Measurements from ENCODE around the gene PPM1F.
"Not testable (repeated sequence)": the region's sequence is repeated elsewhere in the genome, so short reads cannot be mapped to it uniquely, and the experiment has no call there.

The PPM1F gene

DNA sequence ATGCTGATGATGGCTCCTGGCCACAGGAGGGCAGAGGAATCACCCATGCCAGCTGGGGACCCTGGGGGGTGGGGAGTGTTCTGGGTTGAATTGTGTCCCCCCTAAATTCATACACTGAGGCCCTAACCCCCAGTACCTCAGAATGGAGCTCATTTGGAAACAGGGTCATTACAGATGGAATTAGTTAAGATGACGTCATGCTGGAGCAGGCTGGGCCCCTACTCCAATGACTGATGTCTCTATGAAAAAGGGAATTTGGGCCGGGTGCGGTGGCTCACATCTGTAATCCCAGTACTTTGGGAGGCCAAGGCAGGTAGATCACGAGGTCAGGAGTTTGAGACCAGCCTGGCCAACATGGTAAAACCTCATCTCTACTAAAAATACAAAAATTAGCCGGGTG is 12.7 kb downstream of the PPM1F start:
- DNase-seq, result not testable (repeated sequence)

DNA sequence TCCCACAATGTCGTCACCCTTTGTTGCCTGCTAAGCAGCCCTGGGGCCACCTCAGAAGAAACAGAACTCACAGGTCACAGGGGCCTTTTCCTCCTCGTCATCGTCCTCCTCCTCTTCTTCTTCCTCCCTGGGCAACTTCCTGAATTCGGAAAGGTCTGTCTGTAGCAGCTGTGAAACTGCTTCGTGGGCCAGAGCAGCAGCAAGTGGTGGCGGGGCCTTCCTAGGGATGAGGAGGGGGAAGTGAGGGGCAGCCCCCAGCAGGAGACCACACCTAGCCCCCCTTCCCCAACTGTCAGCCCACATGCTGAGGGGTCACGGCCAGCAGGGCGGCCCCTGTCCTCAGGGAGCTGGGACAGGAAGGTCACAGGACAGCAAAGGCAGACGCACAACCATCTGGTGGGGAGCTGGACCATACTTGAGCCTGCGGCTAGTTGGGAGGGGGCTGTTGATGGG is 13.2 kb downstream of the PPM1F start:
- DNase-seq, result no peak

GRCh38 chr22:21938906-21939305 is 13.7 kb downstream of the PPM1F start:
- no peak for DNase-seq

DNA sequence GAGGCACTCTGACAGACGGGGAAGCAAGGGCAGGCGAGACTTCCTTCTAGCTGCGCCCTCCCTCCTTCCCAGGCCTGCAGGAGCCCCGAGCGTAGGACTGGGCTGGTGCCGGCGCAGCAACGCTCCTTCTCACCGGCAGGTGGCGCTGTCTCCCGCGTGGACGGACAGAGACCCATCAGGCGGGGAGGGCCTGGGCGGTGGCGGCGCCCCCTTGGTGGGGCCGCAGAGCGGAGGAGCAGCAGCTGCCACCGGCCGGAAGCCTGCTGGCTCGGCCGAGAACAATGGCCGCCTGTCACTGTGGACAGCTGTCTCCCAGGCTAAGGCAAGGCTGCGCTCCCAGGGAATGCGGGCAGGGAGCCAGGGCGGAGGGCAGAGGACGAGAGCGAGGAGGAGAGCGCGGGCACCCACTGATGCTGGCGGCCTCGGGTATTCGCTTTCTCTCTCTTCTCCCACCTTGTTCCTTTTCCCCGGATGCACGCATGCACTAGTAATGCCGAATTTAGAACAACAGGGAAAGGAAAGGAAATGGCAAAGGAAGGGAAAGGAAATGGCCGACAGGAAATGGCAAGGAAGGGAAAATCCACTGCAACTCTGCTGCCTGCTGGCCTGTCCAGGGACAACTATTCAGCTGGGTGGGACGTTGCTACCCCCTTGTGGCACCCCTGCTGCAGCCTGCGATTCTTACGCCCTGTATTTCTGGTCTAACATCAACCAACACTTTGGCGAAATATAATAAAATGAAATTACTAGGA is 14.4 kb downstream of the PPM1F start:
- peak; percentile 97 for DNase-seq

- no peak for DNase-seq
These were observed 14.9 kb downstream of the PPM1F start for GRCh38 chr22:21937821-21938070.

DNA sequence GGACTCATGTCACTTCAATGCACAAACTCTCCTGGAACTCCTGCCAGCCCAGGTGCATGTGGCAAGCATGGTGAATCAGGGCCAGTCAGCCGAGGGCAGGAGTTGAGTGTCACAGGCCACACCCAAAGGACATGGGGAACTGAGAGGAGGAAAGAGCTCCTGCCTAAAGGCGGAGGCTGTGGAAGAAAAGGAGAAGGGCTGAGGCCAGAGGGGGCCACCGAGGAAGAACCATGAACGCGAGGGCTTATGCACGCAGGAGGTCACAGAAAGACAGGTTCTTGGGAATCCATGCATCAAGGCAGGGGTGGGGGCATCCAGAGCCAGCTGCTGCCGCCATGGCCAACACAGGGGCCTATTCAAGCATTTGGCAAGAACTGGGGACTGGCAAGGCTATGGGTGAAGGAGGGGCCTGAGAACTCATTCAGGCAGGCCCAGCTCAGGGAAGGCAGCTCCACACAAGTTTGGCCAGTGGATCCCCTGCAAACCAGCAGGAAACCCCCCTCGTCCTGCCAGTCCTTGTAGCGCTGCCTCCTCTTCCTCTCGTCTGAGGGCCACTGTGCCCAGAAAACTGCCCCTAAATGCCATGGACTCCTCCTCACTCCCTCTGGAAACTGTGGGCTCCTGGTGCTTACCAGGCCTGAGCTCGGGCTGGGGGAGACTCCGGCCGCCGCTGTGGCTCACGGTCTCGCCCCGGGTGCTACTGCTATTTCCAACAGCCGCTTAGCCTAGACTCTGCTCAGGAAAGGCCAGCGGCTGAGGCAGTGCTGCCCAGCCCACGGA is 15.4 kb downstream of the PPM1F start:
- DNase-seq, result peak; percentile 72

DNA sequence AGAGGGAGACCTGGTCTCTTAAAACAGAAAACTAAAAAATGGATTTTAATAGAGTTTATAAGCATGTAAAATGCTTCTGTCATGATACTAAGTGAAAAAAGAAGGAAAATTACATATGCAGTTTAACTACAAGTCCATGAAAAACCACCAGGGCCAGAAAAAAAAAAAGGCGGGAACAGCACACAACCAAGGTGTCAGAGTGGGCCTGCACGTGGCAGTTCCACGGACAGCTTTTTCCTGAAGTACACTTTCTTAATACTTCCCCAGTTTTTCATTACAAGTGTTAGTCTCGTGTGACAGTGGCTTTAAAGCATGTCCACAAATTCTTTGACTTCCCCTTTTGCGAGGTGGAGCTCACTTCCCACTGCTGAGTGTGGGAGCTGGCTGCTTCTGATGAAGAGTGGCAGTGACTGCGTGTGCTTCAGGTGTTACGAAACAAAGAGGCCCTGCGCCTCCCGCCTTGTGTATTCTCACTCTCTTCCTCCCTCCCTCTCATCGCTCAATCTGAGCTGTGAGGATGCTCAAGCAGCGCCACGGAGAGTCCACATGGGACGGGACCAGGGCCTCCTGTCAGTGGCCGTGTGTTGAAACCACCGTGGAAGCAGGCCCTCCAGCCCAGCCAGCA is 16.4 kb downstream of the PPM1F start:
- DNase-seq, result peak; percentile 46

GRCh38 chr22:21933910-21934309 is 18.7 kb downstream of the PPM1F start:
- peak; percentile 59 for DNase-seq

DNA sequence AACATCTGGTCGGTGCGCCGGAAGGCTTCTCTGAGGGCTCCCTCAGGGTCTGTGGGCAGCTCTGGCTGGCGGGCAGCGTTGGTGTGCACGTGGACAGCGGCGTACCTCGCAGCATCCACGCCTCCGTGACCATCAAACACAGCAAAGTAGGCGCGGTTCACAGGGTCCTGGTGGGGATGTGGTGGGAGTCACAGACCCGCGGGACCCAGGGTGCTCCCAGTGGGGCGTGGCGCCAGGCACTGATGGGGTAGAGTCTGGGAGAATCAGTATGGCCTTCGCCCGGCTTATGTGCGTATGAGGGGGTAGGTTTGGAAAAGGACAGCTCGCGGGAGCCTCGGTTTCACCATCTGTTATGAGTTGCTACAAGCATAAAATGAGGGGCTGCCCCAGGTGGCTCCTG is 19.2 kb downstream of the PPM1F start:
- DNase-seq, result no peak

GRCh38 chr22:21932347-21932746 is 20.3 kb downstream of the PPM1F start:
- no peak for DNase-seq

GRCh38 chr22:21931056-21931455 is 21.6 kb downstream of the PPM1F start:
- no peak for DNase-seq

DNA sequence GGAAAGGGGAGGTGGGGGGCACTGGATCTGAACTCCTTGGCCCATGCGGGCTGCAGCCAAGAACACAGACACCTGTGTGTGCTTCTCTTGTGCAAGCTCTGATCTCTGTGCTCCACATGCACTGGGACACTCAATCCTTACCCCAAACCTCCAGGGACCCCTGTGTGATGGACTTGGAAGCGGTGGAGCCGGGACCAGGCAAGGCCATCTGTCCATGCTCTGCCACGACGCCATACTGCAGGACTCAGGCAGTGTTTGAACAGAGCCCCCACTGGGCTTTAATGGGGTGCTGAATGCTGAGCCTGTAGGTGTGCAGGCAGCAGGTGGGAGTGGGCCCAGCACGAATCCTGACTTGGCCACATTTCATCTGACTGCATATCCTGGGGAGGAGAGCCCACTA is 23.4 kb downstream of the PPM1F start:
- DNase-seq, result no peak

DNA sequence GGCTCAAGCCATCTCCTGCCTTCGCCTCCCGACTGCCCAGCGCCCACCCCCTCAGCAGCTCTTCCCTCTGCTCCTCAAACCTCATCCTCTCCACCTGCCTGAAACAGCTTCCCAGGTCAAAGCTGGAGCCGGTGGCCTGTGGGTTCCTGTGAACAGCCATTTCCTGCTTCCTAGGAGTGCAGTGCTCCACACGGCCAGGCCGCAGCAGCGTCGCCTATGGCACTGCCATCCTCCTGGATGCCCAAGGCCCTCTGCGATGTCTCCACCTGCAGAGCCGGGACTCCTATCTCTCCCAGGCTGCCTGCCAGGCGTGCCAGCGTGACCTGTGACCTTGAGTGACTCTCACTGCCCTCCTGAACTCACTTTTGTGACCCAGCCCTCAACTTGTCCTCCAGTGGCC is 24.6 kb downstream of the PPM1F start:
- no peak for DNase-seq

DNA sequence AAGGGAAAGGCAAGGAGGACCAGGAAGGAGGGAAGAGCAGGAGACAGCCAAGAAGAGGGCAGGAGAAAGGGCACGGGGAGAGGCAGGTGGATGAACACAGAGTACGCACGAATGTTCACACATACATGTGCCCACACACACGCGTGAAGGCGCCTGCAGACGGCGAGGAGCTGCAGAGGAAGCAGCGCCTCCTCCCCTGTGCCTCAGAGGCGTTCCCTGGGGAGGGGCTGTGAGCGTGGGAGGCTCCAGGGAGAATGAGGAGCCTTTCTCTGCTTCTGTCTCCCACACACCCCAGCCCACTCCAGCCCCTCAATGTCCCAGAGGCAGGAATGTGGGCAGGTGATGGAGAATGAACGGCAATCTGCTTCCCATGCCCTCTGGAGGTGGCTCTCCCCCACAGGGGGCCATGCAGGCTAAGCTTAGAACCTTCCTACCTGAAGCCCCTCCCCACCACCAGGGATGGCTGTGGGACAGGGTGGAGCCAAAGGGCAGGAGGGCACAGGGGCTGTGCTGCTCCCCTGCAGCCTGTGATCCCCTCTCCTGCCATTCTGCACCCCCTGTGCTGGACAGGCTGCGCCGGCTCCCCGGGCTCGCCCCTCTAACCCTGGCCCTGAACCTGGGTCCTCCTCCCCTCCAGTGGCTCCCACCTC is 25.3 kb downstream of the PPM1F start:
- no peak for DNase-seq

DNA sequence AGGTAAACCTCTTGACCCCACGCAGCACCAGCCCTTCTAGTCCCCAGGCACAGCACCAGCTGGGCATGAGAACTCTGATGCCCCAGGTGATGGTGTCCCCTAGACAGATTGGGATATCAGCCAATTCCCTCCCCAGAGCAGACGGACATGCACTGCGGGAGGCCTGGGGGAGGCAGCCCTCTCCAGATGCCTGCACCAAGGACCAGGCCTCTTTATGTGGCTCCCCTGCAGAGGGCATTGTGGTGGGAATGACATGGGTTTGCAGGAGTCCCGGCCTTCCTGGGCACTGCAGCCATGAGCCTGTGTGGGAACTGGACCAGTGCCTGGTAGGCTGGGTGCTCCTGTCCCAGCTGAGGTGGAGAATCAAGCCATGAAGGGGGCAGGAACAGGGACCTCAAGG is 25.9 kb downstream of the PPM1F start:
- DNase-seq, result no peak

- DNase-seq, result no peak
These were observed 29.5 kb downstream of the PPM1F start for GRCh38 chr22:21923163-21923561.

DNA sequence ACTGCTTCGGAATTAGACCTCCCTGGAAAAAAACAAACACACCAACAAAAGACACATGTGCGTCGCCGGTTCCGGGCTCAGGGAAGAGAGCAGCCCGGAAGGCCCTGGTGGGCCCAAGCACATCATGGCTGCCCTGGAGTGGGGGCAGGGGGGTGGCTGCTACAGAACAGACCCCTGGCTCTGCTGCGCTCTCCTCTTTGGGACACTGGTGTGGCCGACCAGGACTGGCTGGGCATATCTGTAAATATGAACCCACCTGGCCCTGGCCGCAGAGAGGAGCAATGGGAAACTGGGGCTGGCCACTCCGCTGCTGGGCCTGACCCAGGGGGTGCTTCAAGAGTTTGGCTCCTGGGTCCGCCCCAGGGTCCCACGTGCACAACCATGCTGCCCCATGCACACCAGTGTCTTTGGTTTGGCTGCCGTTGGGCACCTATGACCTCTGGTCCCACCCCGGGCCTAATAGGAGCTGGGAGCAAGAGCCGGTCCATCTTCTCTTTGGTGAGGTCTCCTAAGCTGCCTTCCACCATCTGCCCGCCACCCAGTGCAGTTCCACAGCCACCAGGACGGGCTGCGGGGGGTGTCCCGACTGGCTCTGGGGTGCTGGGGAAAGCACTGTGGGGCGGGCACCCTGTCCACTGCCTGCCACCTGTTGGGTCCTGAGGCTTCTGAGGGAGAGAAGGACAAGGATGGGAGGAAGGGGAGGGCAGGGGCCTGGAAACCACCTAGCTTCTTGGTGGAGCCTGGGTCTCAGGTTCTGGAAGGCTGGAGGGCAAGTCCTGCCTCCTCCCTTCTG is 30.1 kb downstream of the PPM1F start:
- no peak for DNase-seq

- DNase-seq, result no peak
These were observed 30.9 kb downstream of the PPM1F start for GRCh38 chr22:21921729-21922128.

GRCh38 chr22:21921184-21921721 is 31.4 kb downstream of the PPM1F start:
- no peak for DNase-seq

DNA sequence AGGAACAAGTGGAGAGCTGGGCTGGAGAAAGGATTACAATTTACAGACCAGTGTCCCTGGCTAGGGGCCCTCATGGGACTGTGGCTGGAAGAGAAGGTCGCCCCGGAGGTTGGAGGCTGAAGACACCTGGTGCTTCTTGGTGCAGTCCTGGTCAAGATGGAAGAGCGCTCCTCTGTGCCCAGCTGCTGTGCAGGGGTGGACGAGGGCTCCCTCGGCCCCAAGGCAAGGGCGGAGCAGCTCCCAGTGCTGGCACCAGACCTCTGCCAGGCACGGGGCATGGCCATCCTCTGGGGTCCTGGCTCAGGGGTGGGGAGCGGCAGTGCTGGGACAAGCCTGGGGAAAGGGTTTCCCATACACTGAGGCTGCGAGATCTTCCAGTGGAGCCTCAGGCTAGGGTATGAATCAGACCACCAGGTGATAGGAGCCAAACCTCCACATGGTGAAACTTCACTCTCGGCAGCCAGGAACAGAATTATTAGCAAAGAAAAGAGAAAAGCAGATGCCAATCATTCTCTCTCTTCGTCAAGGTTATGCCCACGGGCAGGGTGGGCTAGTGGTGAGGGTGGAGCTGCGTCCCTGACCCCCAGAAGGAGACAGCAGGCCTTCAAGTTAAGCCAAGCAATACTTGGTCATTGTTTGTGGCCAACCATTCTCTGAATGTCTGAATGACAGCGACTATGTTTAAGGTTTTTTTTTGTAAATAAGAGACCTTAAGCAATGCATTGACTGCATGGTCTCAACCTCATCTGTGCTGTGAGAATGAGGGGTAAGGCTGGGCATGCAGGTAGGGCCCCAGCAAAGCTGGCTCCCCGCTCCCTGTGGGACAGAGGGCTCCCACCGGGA is 32.1 kb downstream of the PPM1F start:
- DNase-seq, result no peak

GRCh38 chr22:21919526-21920307 is 32.9 kb downstream of the PPM1F start:
- DNase-seq, result no peak

Measured in midbrain (tissue), 1 donor.